GM18868 (cell line): ENCODE results near the gene ALDH9A1.
"Not testable (repeated sequence)": the region's sequence is repeated elsewhere in the genome, so short reads cannot be mapped to it uniquely, and the experiment has no call there.

Experiments
- ATAC-seq: cut with Tn5 transposase; IDR thresholded peaks from one replicate; pipeline ENCODE4 v1.9.1; 2021; ENCODE audit warnings: mild to moderate bottlenecking, moderate library complexity; ENCODE audit not compliant: unreplicated experiment

ALDH9A1 gene

DNA sequence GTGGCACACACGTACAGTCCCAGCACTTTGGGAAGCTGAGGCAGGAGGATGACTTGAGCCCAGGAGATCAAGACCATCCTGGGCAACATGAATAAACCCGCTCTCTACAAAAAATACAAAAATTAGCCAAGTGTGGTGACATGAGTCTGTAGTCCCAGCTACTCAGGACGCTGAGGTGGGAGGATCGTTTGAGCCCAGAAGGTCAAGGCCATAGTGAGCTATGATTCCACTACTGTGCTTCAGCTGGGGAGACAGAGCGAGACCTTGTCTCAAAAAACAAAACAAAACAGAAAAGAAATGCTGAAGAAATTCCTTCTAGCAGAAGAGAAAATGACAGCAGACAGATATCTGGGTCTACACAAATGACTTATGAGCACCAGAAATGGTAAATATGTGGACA lies 10.3 kb downstream of the ALDH9A1 start:
- ATAC-seq = no peak

DNA sequence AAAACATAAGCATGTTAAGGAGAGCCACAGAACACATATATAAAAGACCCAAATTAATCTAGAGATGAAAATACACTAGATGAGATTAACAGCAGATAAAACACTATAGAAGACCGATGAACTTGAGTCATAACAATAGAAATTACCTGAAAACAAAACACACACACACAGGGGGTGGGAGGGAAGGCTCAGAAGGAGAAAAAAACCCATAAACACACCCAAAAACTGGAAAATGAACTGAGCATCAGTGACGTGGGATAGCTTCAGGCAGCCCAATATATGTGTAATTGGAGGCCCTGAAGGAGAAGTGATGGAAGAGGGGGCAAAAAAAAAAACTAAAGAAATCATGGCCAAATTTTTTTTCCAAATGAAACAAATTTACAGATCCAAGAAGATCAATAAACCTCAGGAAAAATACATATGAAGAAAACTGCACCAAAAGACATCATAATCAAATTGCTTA lies 11.4 kb downstream of the ALDH9A1 start:
- ATAC-seq = peak; percentile 46

DNA sequence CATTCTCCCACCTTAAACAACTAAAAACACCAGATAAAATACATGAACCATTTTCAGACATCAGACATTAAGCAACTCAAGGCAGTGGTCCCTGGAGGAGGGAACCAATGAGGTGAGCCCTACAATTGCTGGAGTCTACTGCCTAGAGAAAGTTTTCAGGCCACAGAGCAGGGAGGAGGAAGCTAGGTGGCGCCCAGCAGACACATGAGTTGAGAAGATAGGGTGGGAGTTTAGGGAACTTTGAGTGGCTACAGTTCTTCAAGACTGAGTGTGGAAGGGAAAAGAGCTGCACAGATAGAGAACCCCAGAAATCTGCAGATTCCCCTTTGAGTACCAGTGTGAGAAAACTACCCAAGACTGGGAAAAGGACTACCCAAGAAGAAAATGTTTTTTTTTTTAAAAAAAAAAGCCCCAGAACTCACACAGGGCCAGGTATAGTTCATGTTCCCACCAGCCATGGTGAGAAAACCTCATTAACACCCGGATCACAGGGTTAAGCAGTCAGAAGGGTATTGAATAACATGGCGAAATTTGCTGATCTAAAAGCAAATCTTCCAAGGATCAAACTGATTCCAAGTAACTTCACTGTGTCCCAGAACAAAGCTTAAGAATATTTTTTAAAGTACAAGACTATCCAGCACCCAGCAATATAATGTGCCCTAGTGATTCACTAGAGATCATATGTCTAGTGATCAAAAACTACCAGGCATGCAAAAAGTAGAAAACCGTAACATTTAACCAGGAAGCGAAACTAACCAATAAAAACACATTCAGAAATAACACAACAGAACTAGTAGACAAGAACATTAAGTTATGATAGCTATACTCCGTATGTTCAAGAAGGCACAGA lies 12.0 kb downstream of the ALDH9A1 start:
- ATAC-seq = peak; percentile 80

DNA sequence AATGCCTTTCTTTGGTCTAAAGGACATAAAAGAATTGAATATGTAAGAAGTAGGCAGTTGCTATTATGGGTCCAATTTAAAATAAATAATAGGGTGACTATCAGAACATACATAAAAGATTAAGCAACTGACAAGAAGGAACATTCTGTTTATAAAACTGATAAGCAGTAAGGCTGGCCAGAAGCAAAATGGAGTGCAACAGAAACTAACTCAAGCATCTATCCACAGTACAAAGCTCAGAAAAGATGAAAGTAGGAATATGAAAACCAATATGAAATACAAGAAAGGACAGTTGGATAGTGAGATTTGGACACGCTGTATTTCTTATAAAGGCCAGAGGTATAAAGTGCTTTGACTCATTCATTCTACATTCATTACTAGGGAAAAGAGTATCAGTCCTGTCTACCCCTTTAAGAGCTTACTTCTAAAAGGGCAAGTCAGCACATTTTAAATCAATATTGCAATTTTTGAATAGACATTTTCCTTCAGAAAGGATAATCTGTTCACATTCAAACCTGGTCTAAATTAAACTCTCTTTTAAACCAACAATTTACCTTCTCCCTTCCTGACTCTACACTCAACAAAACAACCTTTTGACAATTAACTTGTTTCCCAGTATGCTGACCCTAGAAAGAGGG lies 14.4 kb downstream of the ALDH9A1 start:
- no peak for ATAC-seq

DNA sequence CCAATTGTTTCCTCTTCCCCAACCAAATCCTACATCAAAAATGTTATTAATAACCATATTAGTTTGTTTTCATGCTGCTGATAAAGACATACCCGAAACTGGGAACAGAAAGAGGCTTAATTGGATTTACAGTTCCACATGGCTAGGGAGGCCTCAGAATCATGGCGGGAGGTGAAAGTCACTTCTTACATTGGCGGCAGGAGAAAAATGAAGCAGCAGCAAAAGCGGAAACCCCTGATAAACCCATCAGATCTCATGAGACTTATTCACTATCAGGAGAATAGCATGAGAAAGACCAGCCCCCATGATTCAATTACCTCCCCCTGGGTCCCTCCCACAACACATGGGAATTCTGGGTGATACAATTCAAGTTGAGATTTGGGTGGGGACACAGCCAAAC lies 17.6 kb downstream of the ALDH9A1 start:
- not testable (repeated sequence) for ATAC-seq

DNA sequence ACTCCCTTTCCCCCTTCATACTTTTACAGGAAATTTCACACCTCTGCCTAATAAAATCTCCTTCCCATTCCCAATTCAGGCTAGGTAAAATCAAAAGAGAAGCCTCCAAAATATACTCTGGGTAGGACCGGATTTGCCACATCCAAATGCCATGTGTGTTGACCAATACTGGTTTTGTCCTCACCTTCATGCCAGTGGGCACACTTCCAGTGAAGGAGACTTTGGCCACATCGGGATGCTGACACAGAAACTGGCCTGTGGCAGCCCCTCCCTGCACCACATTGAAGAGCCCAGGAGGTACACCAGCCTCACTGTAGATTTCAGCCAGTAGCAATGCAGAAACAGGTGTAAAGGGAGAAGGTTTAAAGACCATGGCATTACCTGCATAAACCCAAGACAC lies 18.1 kb downstream of the ALDH9A1 start:
- ATAC-seq = no peak

DNA sequence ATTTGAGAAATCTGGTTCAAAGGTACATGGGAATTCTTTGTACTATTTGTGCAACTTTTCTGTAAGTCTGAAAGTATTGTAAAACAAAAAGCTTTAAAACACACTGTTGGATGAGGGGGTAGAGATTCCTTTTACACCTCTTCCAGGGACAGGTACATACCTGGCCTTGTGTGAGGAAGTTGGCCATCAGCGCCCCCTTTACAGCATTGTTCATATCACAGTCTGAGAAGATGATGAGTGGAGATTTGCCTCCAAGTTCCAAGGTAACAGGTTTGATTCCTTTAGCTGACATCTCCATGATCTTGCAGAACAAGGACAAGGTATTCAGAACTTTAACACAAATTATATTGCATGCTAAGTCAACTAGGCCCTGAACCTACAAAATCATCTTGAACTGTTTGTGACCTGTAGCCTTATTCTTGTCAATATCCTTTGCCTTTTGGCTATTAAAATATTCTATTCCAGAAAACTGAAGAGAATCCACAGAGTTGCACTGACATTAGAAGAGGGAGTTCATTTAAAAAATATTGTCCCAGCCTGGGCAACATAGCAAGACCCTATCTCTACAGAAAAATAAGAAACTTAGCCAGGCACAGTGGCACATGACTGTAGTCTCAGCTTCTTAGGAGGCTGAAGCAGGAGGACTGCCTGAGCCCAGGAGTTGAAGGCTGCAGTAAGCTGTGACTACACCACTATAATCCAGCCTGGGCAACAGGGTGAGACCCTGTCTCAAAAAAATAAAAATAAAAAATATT lies 18.9 kb downstream of the ALDH9A1 start:
- no peak for ATAC-seq

DNA sequence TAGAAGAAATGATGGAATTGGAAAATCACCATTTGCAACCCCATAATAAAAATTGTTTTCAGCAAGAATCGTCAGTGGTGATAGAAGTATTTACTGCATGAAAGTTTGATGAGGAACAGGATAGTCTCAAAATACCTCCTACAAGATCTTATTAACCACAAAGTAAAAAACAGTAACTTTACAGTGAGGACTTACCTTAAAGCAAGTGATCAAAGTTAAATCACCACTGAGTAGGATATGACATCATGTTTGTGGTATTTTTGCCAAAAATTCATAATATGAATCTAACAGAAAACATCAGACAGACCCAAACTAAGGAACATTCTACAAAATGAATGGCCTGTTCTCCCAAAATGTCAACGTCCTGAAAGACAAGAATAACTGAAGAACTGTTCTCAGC lies 19.9 kb downstream of the ALDH9A1 start:
- no peak for ATAC-seq

DNA sequence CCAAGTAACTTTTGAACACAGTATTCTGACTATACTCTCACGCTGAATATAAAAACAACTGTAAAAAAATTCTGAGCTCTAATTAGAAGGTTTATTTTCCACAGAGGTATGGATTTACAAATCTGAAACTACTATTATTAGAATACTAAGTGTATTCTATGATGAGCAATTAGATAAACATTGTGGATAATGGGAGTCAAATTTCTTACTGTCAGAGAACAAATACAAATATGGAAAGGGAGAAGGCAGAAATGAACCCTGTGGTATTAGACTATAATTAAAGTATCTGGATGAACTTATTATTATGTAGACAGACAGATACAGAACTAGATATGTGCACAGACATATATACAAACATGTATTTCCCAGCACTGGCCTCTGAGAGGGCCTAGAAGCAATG lies 22.6 kb downstream of the ALDH9A1 start:
- no peak for ATAC-seq

DNA sequence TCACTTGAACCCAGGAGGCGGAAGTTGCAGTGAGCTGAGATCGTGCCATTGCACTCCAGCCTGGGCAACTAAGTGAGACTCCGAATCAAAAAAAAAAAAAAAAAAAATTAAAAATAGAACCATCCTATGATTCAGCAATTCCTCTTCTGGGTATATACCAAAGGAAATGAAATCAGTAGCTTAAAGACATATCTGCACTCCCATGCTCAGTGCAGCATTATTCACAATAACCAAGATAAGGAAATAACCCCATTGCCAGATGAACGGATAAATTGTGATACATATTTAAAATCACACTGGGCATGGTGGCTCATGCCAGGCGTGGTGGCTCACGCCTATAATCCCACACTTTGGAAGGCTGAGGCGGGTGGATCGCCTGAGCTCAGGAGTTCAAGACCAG lies 23.8 kb downstream of the ALDH9A1 start:
- no peak for ATAC-seq

DNA sequence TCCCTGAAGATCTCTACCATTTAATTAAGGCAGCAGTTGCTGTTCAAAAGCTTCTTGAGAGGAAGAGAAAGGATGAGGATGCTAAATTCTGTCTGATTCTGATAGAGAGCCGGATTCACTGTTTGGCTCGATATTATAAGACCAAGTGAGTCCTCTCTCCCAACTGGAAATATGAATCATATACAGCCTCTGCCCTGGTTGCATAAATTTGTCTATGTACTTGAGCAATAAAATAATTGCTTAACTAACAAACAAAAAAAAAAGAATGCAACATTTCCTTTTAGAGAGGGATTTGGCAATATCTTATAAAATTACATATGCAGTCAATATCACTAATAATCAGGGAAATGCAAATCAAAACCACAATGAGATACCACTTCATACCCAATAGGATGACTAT lies 26.8 kb downstream of the ALDH9A1 start:
- no peak for ATAC-seq

DNA sequence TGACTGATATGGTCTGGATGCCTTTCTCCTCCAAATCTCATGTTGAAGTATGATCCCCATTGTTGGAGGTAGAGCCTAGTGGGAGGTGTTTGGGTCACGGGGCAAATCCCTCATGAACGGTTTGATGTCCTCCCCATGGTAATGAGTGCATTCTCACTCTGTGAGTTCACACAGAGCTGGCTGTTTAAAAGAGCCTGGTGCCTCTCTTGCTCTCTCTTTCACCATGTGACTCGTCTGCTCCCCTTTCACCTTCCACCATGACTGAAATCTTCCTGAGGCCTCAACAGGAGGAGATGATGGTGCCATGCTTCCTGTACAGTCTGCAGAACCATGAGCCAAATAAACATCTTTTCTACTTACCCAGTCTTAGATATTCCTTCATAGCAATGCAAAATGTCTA lies 30.2 kb downstream of the ALDH9A1 start:
- no peak for ATAC-seq

DNA sequence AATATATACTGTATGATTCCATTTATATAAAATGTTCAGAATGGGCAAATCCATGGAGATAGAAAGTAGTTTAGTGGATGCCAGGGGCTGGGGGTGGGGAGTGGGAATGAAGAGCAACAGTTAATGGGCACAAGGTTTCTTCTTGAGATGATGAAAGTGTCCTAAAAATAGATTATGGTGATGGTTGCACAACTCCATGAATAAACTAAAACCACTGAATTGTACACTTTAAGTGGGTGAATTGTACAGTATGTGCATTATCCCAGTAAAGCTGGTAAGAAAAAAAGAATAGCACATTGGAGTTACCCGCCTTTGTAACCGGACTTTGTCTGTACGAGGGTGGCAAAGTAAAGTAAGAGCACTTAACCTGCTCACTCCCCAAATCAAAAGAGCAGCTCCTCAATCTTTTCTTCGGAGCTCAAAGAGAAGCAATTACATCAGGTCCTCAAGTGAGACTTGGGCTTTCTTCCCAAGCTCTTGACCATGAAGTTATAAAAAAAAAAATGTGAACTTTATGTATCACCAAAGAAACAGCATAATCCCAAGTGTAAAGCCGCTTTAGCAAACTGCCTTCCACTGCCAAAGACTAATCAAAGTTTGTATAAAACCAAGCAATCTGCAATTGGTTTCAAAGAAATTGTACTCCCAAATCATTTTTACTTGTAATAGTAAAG lies 32.1 kb downstream of the ALDH9A1 start:
- no peak for ATAC-seq

DNA sequence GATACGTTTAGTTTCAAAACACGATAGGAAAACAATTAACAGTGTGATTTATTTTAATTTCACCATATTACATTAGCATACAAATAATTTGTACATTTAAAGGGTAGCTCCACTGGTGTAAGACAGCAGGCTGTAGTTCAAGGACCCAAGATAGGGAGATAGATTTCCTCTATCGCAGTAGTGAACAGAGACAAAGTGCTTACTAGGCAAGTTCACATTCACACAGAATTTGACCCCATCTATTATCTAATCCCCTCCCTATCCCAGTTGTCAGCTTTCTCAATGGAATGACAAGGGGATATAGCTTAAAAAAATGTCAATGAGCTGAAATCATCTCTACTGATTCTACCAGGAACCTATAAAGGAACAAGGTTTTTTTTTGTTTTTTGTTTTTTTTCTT lies 36.2 kb downstream of the ALDH9A1 start:
- no peak for ATAC-seq

DNA sequence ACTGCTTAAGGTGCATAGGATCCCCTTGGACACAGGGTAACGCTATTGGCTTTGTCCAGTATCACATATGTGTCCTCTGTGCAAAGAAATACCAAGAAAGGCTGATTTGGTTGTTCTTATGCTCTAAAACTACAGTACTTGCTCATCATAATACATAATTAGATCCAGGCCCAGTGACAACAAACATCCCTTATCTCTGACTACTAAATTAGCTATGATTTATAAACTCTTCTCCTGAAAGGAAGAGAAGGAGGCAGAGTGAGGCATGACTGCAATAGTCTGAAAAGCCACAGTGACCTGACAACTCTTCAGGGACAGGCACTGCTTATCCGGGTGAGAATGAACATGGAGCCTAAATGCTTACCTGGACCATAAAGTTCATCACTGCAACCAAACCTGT lies 36.7 kb downstream of the ALDH9A1 start:
- no peak for ATAC-seq

DNA sequence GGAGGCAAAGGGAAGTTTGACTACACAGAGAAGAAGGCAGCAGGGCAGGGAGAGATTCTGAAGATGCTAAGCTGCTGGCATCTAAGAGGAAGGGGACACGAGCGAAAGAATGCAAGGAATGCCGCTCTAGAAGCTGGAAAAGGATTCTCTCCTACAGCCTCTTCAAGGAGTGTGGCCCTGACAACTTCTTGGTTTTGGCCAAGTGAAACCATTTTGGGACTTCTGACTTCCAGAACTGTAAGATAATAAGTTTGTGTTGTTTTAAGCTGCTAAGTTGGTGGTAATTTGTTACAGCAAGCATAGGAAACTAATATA lies 38.8 kb downstream of the ALDH9A1 start:
- no peak for ATAC-seq

DNA sequence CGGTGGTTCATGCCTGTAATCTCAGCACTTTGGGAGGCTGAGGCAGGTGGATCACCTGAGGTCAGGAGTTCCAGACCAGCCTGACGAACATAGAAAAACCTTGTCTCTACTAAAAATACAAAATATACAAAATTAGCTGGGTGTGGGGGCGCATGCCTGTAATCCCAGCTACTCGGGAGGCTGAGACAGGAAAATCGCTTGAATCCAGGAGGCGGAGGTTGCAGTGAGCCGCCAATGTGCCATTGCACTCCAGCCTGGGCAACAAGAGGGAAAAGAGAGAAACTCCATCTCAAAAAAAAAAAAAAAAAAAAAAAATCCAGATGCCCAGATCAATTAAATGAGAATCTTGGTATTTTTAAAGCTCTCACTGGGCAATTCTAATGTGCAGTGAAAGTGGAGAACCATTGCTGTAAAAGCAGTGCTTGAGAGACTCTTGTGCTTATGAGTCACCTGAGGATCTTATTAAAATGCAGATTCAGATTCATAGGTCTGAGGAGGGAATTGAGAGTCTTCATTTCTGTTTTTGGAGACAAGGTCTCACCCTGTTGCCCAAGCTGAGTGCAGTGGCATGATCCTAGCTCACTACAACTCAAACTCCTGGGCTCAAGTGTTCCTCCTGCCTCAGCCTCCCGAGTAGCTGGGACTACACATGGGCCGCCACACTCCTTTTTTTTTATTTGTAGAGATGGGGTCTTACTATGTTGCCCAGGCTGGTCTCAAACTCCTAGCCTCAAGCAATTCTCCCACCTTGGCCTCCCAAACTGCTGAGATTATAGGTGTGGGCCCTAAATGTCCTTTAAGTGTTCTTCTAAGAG lies 39.4 kb downstream of the ALDH9A1 start:
- ATAC-seq = not testable (repeated sequence)

DNA sequence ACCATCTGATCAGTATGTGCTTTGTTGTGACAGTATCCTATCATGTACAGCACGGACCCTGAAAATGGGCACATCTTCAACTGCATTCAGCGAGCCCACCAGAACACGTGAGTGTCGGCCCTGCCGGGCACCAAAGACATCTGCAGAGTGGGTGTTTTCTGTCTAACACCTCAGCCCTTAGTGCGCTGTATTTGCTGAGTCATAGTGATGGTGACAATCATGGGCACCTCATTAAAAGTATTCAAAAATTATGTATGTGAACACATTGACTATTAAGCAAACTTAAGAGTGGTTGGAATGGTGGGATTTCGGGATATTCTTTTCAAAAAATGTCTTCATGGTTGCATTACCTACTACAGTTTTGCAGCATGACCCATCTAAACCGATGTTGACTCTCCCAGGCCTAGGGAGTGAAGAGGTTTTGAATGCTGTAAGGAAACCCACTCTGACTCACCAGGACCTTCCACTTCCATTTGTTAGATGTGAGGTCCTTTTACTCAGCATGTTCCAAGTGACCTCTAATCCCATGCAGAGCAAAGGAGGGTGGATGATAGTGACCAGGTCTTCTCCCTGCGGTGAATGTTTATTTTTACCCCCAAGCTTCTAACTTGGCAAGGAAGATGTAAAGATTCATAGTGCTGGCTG lies 47.3 kb downstream of the ALDH9A1 start:
- no peak for ATAC-seq

DNA sequence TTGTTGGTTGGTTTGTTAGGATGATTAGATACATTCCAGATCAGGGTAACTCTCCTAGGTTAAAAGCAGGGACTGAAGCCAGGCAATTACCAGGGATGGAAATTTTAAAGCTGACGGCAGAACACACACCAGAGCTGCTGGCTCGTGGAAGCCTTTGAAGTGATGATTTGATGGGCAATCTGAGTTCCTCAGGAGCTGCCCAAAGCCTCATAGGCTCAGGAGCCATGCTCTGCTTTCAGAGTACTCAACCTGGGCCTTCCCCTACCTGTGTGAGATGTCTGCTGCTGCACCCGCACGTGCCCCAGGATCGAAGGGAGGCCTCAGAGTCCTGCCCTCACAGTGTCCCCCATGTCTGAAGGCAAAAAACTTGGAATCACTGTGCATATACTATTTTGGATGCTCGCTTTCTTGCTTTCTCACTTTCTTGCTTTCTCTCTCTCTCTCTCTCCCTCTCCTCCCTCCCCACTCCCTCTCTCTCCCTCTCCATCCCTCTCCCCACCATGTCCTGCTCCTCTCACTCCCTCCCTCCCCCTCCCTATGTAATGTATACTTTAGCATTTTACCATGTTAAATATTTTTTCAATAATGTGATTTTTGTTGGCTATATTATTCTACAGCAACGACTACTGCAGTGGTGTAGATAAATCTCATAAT lies 49.3 kb downstream of the ALDH9A1 start:
- ATAC-seq = no peak

DNA sequence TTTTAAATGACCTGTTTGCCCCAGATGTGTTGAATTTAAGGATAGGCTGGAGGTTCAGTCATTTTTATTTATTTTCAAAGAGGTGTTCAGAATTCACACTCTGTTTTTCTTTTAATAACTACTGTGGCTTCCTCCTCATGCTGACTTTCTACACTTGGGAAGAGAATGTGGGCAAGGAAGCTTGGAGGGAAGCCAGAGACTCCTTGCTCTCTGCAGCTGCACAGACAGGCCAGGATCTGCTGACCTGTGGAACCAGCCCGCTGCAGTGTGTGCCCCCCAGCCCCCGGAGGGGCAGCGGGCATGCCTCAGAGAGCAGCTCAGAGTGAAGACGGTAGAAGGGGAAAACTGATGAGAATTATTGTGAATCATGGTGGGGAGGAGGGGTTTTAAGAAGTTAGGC lies 50.4 kb downstream of the ALDH9A1 start:
- no peak for ATAC-seq
